H9 (cell line): ENCODE measurements around the gene OR2H2. TPM values are rescaled to one million over a fixed set of nuclear protein-coding genes. Genes with fewer than 3 reads are reported as not detected.

Source experiments
- DNase-seq: peaks from one replicate; pipeline ENCODE4 v3.0.0-alpha.2; 2017
- H2AFZ ChIP-seq: one replicate; pipeline ENCODE4 v1.6.1; 2013; ENCODE audit warnings: mild to moderate bottlenecking, low read length, control low read depth, moderate library complexity
- H2AK5ac ChIP-seq: 2 replicates; pipeline ENCODE4 v1.6.1; 2013; ENCODE audit warnings: low read length, control low read depth, mixed read lengths; ENCODE audit not compliant: insufficient read length
- H2BK120ac ChIP-seq: one replicate; pipeline ENCODE4 v1.6.1; 2013; ENCODE audit warnings: low read depth, mild to moderate bottlenecking, low read length, control low read depth, inconsistent platforms; ENCODE audit not compliant: poor library complexity, severe bottlenecking
- H2BK12ac ChIP-seq: 2 replicates; pipeline ENCODE4 v1.6.1; 2013; ENCODE audit warnings: low read length, control low read depth, mixed read lengths, low read depth; ENCODE audit not compliant: insufficient read length
- H2BK15ac ChIP-seq: 2 replicates; pipeline ENCODE4 v1.6.1; 2013; ENCODE audit warnings: low read depth, low read length, control low read depth
- H2BK20ac ChIP-seq: one replicate; pipeline ENCODE4 v1.6.1; 2013; ENCODE audit warnings: low read depth, mild to moderate bottlenecking, low read length, control low read depth, inconsistent platforms; ENCODE audit not compliant: poor library complexity, severe bottlenecking
- H2BK5ac ChIP-seq: 2 replicates; pipeline ENCODE4 v1.6.1; 2013; ENCODE audit warnings: low read length, control low read depth, mixed read lengths; ENCODE audit not compliant: insufficient read length
- H3K14ac ChIP-seq: 2 replicates; pipeline ENCODE4 v1.6.1; 2013; ENCODE audit warnings: low read length, control low read depth; ENCODE audit not compliant: insufficient read depth
- H3K18ac ChIP-seq: 2 replicates; pipeline ENCODE4 v1.6.1; 2013; ENCODE audit warnings: low read depth, mild to moderate bottlenecking, mixed read lengths, low read length, control low read depth; ENCODE audit not compliant: insufficient read length
- H3K23ac ChIP-seq: 2 replicates; pipeline ENCODE4 v1.6.1; 2013; ENCODE audit warnings: low read length, control low read depth, mixed read lengths, low read depth; ENCODE audit not compliant: insufficient read length
- H3K23me2 ChIP-seq: 2 replicates; pipeline ENCODE4 v1.6.1; 2013; ENCODE audit warnings: low read depth, mild to moderate bottlenecking, mixed read lengths, low read length, control low read depth; ENCODE audit not compliant: insufficient read length, poor library complexity, severe bottlenecking
- H3K27ac ChIP-seq: 2 replicates; pipeline ENCODE4 v1.5.1; 2013; ENCODE audit warnings: low read length, control low read depth, mixed read lengths, low read depth; ENCODE audit not compliant: insufficient read length
- H3K27me3 ChIP-seq: 2 replicates; pipeline ENCODE4 v1.6.1; 2013; ENCODE audit warnings: low read length, control low read depth, inconsistent platforms; ENCODE audit not compliant: insufficient read depth
- H3K4ac ChIP-seq: 2 replicates; pipeline ENCODE4 v1.6.1; 2013; ENCODE audit warnings: low read depth, mild to moderate bottlenecking, control low read depth, inconsistent platforms, low read length, moderate library complexity
- H3K4me1 ChIP-seq: 2 replicates; pipeline ENCODE4 v1.6.1; 2013; ENCODE audit warnings: low read length, control low read depth, inconsistent platforms; ENCODE audit not compliant: insufficient read depth
- H3K4me2 ChIP-seq: 2 replicates; pipeline ENCODE4 v1.6.1; 2013; ENCODE audit warnings: low read length, control low read depth, mixed read lengths; ENCODE audit not compliant: insufficient read length, insufficient read depth
- H3K56ac ChIP-seq: 2 replicates; pipeline ENCODE4 v1.6.1; 2013; ENCODE audit warnings: low read depth, mild to moderate bottlenecking, mixed read lengths, low read length, control low read depth; ENCODE audit not compliant: insufficient read length
- H3K79me1 ChIP-seq: 2 replicates; pipeline ENCODE4 v1.6.1; 2013; ENCODE audit warnings: low read depth, mild to moderate bottlenecking, moderate library complexity, low read length, control low read depth, inconsistent platforms; ENCODE audit not compliant: insufficient read depth, poor library complexity, severe bottlenecking
- H3K79me2 ChIP-seq: 2 replicates; pipeline ENCODE4 v1.6.1; 2013; ENCODE audit warnings: low read length, control low read depth, inconsistent platforms; ENCODE audit not compliant: insufficient read depth
- H3K9ac ChIP-seq: 2 replicates; pipeline ENCODE4 v1.6.1; 2013; ENCODE audit warnings: low read length, control low read depth, mixed read lengths; ENCODE audit not compliant: insufficient read length; ENCODE audit errors: extremely low read depth
- H3K9me3 ChIP-seq: one replicate; pipeline ENCODE4 v1.6.1; 2013; ENCODE audit warnings: low read depth, low read length, inconsistent platforms; ENCODE audit not compliant: control insufficient read depth
- H3T11ph ChIP-seq: one replicate; pipeline ENCODE4 v1.6.1; 2013; ENCODE audit warnings: mild to moderate bottlenecking, low read length, control low read depth, inconsistent platforms
- H4K20me1 ChIP-seq: one replicate; pipeline ENCODE4 v1.6.1; 2013; ENCODE audit not compliant: control insufficient read depth, insufficient read length, insufficient read depth
- H4K5ac ChIP-seq: 2 replicates; pipeline ENCODE4 v1.6.1; 2013; ENCODE audit warnings: low read depth, mild to moderate bottlenecking, mixed read lengths, low read length, control low read depth; ENCODE audit not compliant: insufficient read length
- H4K8ac ChIP-seq: replicated peaks from 2 replicates; pipeline ENCODE4 v1.6.1; 2013; ENCODE audit warnings: low read length, control low read depth, mixed read lengths, low read depth; ENCODE audit not compliant: insufficient read length
- H4K91ac ChIP-seq: 2 replicates; pipeline ENCODE4 v1.6.1; 2013; ENCODE audit warnings: low read depth, mild to moderate bottlenecking, moderate library complexity, mixed read lengths, low read length, control low read depth; ENCODE audit not compliant: insufficient read length
- H3K27ac Mint-ChIP-seq, 3 experiments: 2 replicates in 2 of 3; 3 replicates in 1 of 3; pipeline ENCODE4 v1.8.0; 2020 to 2021; ENCODE audit warnings: mixed read lengths in 3 of 3, mild to moderate bottlenecking in 1 of 3, moderate library complexity in 1 of 3
- H3K27me3 Mint-ChIP-seq: 2 replicates; pipeline ENCODE4 v1.8.0; 2021; ENCODE audit warnings: low read depth, mild to moderate bottlenecking, moderate library complexity, mixed read lengths
- H3K36me3 Mint-ChIP-seq, 3 experiments: 2 replicates in 2 of 3; 3 replicates in 1 of 3; pipeline ENCODE4 v1.8.0; 2020 to 2021; ENCODE audit warnings: low read depth in 3 of 3, mixed read lengths in 3 of 3; ENCODE audit not compliant: insufficient read depth in 1 of 3
- H3K4me1 Mint-ChIP-seq, 2 experiments: 2 replicates each; pipeline ENCODE4 v1.8.0; 2020; ENCODE audit warnings: mixed read lengths in 2 of 2
- H3K4me3 Mint-ChIP-seq, 2 experiments: 2 replicates in 1 of 2; 3 replicates in 1 of 2; pipeline ENCODE4 v1.8.0; 2020 to 2021; ENCODE audit warnings: mild to moderate bottlenecking in 2 of 2, mixed read lengths in 2 of 2, moderate library complexity in 1 of 2
- H3K9me3 Mint-ChIP-seq, 2 experiments: 2 replicates in 1 of 2; 3 replicates in 1 of 2; pipeline ENCODE4 v1.8.0; 2020; ENCODE audit warnings: mild to moderate bottlenecking in 2 of 2, mixed read lengths in 2 of 2, moderate library complexity in 1 of 2
- CTCF ChIP-seq: fragments of 200-600 bp; sonication (generic); conservative IDR thresholded peaks from 3 replicates; pipeline ENCODE4 v1.8.0; 2021; ENCODE audit warnings: antibody characterized with exemption, mild to moderate bottlenecking
- WGBS: extraction: QIAGEN DNeasy Blood & Tissue Kit; methylation state at CpG from one replicate; pipeline ENCODE4 v1.1.7; 2013; ENCODE audit warnings: missing lambda C conversion rate, low lambda C conversion rate, mixed read lengths; ENCODE audit not compliant: insufficient read length; ENCODE audit errors: extremely low coverage; 5-methylcytosine and 5-hydroxymethylcytosine counted together
- total RNA-seq: library from RNA; stranded (reverse); gene quantifications from 2 replicates; pipeline ENCODE4 v1.2.1, GENCODE V29; 2021

OR2H2 gene
- total RNA-seq, 1 experiment from 2014 or later: not detected

- Histone ChIP-seq H3K4ac (no peak overlapping the region; the same call in 1 of the 2 replicates), H3K79me2 (no peaks in the 10 kb centered on the region), H3K9me3 (no peaks in the 10 kb centered on the region), H2BK120ac (no peak overlapping the region), H2BK12ac (no peak overlapping the region), H2BK5ac (no peak overlapping the region), H3K79me1 (no peaks in the 10 kb centered on the region), H2AFZ (no peak overlapping the region), H3T11ph (no peak overlapping the region), H3K56ac (no peak overlapping the region), H4K5ac (no peak overlapping the region), H3K14ac (no peak overlapping the region), H4K91ac (no peak overlapping the region), H3K23me2 (no peaks in the 10 kb centered on the region), H2BK15ac (no peak overlapping the region), H4K8ac (no peak overlapping the region), H3K4me1 (peaks cover 2% of the 10 kb centered on the region; the same call in 1 of the 2 replicates), H3K23ac (no peak overlapping the region), H3K18ac (no peak overlapping the region), H4K20me1 (no peaks in the 10 kb centered on the region), H2AK5ac (no peak overlapping the region), H3K27ac (no peak overlapping the region), H3K4me2 (no peak overlapping the region), H3K27me3 (no peaks in the 10 kb centered on the region; the same call in 1 of the 2 replicates), H3K9ac (no peak overlapping the region), H2BK20ac (no peak overlapping the region)
- no peak for TF ChIP-seq CTCF
- Mint-ChIP-seq H3K27me3 (peaks cover 9% of the 10 kb centered on the region), H3K27ac (peak overlapping the region in 1 of 3 experiments; percentile 17; a peak in 1 of 7 replicates), H3K4me3 (no peak overlapping the region), H3K36me3 (peaks cover 0 to 1% (median 0%) of the 10 kb centered on the region in 3 experiments; a peak in 1 of 7 replicates), H3K4me1 (peaks cover 9 to 11% of the 10 kb centered on the region in 2 experiments), H3K9me3 (no peaks in the 10 kb centered on the region; a peak in 1 of 5 replicates)
- no peak for DNase-seq
- WGBS: no CpG with 5 or more reads among the region's 7 CpGs
Observed at GRCh38 chr6:29577544-29577943, 7.4 kb upstream of the OR2H2 start.
